HG02642 (cell line): ENCODE data around the gene BACH2.
"Not testable (repeated sequence)": the region's sequence is repeated elsewhere in the genome, so short reads cannot be mapped to it uniquely, and the experiment has no call there.

Experiments
- ATAC-seq: cut with Tn5 transposase; IDR thresholded peaks from one replicate; pipeline ENCODE4 v1.9.1; 2021; ENCODE audit warnings: mild to moderate bottlenecking; ENCODE audit not compliant: unreplicated experiment, poor library complexity

Gene BACH2

DNA sequence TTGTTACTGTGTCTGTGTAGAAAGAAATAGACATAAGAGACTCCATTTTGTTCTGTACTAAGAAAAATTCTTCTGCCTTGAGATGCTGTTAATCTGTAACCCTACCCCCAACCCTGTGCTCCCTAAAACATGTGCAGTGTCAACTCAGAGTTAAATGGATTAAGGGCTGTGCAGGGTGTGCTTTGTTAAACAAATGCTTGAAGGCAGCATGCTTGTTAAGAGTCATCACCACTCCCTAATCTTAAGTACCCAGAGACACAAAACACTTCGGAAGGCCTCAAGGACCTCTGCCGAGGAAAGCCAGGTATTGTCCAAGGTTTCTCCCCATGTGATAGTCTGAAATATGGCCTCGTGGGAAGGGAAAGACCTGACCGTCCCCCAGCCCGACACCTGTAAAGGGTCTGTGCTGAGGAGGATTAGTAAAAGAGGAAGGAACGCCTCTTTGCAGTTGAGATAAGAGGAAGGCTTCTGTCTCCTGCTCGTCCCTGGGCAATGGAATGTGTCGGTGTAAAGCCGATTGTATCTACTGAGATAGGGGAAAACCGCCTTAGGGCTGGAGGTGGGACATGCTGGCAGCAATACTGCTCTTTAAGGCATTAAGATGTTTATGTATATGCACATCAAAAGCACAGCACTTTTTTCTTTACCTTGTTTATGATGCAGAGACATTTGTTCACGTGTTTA is 405.7 kb downstream of the BACH2 start:
- not testable (repeated sequence) for ATAC-seq

DNA sequence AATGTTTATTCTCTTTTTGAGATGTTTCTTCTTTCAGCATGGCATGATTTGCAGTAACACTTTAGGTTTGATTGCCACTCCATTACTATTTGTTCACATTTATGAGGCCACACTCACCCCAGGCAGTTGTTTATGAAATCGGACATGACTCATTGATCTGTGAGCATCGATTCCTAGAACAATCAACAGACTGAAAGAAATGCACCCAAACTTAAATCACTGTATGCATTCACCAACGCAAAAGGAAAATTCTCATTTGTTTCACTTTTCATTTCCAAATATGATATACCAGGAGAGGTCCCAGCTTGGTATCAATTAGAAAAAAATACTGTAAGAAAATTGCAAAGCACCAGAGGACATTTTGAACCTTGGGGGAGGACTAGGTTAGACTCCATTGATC is 407.8 kb downstream of the BACH2 start:
- no peak for ATAC-seq

DNA sequence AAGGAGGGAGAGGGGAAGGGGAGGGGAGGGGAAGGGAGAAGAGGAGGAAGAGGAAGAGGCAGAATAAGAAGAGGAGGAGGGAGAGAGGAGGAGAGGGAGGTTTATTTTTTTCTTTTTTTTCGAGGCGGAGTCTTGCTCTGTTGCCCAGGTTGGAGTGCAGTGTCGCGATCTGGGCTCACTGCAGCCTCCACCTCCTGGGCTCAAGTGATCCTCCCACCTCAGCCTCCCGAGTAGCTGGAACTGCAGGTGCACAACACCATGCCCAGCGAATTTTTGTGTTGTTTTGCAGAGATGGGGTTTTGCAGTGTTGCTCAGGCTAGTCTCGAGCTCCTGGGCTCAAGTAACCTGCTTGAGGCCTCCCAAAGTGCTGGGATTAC is 408.5 kb downstream of the BACH2 start:
- ATAC-seq, result no peak

DNA sequence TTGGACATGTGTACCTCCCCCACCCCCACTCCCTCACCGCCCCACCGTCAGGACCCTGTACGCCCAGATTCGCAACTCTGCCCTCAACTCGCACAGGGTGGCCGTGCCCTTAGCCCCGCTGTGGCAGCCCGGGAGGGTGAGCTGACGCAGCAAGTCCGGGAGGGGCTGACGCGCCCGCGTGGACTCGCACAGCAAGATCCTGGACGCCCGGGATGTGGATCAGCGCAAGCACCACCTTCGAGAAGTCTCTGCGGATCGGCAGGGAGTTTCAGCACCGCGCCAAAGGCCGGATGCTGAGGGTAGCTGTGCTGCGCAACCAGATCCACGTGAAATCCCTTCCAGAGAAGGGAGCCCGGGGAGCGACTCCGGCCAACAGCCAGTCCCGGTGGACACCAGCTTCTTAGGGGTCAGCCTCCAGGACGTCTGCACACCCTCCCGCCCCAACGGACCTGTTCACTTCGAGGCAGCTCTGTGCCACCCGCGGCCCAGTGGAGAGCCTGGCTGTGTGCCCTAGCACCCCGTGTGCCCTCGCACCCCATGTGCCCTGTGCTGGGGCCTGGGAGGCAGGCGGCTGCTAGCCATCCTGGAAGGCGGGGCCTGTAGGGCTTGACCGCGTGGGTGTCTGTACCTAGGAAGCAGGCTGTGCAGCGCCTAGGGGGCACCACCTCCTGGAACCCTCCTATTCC is 409.0 kb downstream of the BACH2 start:
- no peak for ATAC-seq

DNA sequence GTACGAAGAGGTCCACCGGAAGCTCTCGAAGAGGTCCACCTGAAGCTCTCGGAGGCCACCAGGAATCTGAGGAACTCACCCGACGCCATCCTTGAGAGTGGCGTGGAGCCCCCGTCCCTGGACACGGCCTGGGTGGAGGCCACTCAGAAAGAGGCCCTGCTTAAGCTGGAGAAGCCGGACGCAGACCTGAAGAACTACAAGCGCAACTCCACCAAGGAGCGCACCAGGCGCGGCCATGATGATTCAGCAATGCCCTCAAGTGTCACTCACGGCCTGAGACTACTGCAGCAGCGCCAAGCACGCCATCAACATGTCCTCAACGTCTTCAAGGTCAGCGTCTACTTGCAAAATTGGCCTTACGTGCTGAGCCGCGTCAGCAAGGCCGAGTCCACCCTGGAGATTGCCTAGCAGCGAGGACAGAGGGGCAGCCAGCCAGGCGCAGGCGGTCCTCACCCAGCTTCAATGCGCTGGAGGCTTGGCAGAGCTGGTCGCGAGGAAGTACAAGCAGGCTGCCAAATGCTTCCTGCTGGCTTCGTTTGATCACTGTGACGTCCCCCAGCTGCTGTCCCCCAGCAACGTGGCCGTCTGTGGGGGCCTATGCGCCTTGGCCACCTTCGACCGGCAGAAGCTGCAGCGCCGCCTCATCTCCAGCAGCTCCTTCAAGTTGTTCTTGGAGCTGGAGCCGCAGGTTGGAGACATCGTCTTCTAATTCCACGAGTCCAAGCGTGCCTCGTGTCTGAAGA is 410.1 kb downstream of the BACH2 start:
- ATAC-seq, result no peak
